Stimulated activated CD4-positive, alpha-beta T cell treated with anti-CD3 and anti-CD28 coated beads, Interleukin-1b, Interleukin-23, amount 100 ng/mL, for 48 hours (primary cell): ENCODE results near the gene ELK3.

Experiments used
- DNase-seq: peaks from one replicate; pipeline ENCODE4 v3.0.0-alpha.2; 2020

ELK3 gene

DNA sequence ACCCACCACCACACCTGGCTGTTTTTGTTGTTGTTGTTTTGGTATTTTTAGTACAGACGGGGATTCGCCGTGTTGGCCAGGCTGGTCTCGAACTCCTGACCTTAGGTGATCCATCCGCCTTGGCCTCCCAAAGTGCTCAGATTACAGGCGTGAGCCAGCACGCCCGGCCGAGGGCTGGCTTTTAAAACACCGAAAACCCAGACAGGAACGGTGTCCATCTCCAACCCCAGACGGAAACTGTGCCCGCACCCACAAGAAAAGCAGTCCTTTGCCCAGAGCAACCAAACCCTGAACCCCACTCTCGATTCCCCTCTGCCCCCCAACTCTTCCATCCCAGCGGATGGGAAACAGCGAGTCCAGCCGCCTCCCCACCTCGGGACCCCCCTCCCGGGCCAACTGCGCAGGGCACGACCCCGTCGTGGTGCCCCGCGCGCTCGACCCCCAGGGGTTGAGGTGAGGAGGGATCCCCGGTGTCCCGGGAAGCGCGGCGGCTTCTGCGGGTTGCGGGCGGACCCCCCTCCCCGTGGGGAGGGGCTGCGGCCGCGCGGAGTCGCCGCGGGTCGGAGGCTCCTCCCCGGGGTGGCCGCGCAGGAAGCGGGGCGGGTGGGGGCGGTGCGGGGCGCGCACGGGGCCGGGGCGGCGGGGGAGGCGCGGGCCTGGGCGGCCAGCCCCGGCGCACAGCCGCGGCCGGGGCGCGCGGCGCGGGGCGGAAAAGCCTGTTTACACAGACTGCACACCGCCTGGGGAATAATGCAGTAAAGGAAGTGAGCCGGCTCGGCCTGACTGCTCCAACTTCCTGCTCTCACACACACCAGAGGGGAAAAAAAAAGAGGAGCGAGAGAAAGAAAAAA is at the start of gene ELK3:
Gene ELK3 (plus strand): TSS at position 651 of the 851 bp plus-strand sequence.
- peak; percentile 31 for DNase-seq

DNA sequence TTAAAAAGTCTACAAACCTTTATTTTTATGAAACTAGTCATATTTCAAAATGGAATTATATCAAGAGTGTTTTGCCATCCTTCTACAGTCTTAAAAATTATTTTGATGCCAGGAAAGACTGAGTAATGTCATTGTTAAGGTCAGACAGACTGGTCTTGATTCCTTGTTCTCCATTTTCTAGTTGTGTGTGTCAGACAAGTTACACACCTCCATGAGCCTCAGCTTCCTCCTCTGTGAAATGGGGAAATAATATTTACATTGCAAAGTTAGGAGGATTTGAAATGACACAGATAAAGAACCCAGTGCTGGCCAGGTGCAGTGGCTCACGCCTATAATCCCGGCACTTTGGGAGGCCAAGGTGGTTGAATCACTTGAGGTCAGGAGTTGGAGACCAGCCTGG is 47.4 kb upstream of the ELK3 start:
- DNase-seq: no peak

DNA sequence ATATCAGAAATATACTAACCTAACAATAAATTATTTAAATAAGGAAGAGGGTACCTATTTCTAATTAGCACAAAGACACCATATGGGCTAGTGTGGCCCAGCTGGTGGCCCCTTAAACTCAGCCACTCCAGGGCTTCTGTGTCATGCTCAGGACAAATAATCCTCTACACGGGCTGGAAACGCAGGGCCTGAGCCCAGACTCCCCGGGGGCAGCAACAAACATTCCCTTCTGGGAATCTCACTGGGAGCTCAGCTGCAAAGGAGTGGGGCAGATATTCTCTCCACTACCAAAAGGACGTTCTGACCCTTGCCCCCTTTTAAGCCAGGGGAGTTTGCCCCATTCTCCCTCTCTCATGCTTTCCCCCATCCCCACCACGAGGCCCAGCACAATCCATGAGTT is 43.7 kb upstream of the ELK3 start:
- DNase-seq: no peak

DNA sequence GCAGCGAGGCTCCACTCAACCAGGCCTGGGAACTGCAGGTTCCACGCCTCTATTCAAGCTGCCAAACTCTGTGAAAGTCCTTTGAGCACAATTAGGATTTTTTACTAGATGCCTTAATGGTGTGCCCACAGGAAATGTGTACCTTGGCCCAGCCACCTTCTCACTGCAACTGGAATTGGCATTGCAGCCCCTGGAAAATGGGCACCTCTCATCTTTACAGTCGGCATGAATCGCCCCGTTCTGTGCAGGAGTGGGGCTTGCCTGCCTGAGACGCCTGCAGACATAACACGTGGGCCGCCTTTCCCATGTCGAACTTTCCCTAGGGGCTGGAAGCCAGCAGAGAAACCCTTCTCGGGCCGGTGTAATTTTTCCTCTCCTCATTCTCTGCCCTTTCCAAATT is 42.0 kb upstream of the ELK3 start:
- no peak for DNase-seq

DNA sequence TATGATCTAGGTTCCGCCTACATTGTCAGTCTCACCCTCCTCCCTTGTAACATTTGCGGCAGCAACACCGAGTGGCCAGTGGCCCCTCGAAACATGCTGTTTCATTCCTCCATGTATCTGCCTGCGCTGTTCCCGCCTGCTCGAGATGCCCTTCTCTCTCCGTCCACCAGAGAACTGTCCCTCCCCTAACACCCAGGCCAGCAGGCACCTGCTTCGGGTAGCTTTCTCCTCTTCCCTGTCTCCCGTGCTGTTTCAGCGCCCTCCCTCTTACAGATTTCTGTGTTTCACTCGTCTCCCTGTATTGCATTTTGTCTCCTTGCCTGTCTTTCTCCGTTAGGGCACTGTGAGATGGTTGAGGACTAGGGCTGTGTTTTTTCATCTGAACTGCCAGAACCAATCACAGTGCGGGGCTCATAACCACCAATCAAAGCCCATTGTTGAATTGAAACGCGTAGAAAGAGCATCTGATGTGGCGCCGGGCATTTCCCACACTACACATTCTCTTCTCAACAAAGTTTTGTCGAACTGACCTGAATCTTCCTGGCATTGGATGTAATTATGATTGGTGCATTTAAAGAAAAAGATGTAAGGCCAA is 40.9 kb upstream of the ELK3 start:
- no peak for DNase-seq

DNA sequence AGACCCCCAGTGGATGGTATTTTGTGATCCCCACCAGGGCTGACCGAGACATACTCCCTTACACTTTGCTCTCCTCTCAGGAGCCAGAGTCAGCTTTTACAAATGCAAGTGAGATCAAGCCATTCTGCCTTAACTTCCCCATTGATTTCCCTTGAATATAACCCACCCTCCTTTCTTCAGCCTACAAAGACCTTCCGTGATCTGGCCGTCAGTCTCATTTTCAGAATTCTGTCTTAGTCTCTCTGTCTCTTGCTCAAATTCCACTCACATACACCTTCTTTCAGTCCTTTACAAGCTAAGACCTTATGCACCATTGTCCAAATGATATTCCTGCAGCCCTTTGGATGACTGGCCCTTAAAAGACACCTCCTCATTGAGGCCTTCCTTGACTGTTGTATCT is 39.0 kb upstream of the ELK3 start:
- no peak for DNase-seq

DNA sequence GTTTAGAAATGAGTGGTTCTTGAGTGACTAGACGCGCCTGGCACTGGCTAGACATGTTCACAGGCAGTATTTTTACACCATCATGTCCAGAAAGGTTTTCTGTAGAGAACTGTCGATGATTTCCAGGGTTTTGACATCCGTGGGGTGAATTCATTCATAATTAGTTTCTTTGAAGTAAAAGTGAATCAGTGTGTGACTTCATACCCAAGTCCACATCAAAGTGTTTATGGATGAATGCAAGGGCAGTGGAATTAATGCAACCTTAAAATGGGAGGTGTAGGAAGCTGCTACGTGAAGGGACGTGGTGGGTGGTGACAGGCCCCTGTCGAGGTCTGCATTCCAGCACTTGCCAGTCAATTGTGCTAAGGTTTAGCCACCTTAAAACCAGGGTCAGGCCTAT is 38.4 kb upstream of the ELK3 start:
- DNase-seq: no peak

DNA sequence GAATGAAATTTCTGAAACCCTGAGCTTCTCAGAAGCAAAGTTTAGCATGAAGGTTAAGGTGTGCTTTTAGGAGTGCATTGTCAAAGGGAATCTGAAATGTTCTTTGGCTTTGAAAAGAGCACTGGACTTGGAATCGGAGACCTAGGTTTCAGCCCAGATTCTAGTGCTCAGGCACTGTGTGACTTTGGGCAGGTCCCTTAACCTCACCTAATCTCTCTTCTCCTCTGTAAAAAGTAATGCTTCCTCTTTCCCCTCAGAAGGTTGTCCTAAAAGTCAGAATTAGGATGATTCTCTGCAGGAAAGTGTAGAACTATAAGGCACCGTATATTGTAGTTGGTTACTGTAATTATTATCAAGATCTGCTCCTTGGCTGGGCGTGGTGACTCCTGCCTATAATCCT is 38.0 kb upstream of the ELK3 start:
- DNase-seq: no peak

DNA sequence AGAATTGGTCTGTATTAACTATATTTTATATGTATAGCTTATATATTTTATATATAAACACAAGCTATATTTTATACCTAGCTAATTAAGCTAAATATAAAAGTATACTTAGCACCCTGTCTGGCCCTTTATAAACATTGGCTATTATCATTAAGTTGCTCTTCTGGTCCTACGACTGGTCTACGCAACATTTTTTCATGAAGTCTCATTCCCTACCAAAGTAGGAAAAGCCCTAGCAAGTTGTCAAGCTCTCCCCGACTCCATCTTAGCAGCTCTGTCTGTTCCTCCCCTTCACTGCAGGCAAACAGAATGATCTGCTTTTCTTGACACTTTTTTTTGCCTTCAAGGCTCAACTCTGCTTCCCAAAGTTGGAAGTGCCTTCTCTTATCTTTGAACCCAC is 36.7 kb upstream of the ELK3 start:
- no peak for DNase-seq

DNA sequence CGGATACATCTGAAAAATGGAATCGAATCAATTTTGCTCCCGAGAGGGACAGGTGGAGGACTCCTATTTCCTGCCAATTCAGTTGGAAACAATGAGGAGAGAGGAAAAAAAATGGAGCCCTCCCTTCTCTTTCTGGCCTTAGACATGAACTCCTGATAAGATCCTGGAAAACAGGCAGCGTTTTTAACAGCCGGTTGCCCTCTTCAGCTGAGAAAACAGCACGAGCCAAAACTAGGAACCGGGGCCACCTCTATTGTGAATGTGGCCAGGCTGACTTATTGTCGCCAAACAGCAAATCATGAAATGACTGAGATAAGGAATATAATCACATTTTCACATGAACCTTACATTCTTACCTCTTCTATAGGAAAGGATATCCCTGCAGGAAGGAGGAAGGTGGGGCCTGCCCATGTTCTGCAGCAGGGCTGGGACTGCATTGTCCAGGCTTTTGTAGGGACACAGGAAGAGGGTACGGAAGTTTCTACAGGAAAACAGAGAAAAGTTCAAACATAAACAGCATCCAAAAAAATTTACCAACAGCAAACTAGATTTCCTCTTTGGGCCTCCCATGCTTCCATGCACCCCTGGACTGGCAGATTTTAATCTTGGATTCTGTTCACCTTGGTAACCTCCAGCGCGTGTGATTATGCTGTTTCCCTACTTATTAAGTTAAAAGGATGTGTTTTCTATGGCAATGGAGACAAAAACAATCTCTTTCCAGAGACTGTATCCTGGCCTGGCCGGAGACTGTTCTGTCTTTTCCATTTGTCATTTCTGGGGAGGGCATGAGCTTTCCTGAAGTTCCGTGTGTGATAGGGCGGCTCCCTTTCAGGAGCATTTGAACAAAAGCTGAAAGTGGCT is 29.0 kb upstream of the ELK3 start:
- no peak for DNase-seq

DNA sequence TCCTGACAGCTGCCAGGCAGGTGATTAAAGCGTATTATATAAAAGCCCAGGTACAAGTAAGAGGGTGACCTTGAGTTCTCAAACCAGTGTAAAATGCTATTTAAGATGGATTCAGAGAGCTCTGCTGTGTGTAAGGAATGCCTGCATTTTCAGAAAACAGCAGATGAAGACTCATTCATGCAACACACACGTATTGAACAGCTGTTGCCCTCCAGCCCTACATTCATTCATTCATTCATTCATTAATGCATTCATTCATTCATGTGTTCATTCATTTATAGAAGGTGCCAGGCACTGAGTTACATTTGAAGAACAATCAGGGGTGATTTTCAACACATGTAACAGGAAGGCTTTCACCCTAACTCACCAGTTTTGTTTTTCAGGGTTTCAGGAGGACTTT is 27.4 kb upstream of the ELK3 start:
- no peak for DNase-seq

DNA sequence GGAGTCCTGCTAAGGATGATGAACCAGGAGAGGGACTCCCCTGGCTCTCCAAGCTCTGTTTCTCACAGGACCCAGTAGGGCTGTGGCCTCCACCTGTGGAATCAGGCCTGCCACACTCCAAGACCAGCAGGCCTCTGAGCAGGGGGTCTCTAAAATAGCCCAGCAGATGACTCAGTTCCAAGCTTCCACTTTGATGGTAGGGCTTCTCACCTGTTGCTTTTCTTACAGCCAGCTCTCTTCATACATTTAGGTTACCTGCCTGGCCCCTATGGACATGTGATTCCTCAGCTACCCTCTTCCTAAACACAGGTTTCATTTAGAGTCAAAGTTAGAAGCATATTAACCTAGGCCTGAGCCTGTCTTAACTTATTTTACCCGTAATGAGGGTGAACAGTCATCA is 26.7 kb upstream of the ELK3 start:
- no peak for DNase-seq

DNA sequence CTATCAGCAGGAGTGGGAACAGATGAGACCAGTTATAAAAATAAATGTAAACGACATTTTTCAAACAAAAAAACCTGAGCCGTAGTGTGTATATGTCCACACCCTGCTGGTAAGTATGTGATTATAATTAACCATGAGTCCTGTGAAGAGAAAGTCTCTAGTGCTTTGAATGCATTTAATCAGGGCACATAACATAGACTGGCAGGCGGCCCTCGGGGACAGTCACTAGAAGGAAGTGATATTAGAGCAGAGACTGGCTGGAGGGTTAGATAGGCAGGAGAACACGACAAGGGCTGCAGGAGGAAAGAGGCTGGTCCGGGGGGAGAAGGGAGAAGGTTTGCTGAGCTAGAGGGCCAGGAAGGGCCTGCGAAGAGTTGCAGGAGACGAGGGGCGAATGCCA is 23.8 kb upstream of the ELK3 start:
- DNase-seq: no peak

DNA sequence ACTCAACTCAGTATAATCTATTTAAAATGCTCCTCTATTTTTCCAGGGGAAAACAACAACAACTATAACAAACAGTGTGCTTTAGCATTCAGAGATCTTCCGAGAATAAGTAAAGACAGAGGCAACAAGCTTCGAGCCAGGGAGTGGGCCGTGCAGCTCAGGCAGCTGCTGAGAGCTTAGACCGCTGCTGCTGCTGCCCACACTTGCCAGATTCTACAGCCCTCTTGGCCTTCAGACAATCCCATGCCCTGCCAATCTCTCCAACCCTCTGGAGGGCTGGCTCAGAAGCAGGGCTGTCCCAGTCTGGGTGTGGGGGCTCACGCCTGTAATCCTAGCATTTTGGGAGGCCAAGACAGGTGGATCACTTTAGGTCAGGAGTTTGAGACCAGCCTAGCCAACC is 23.4 kb upstream of the ELK3 start:
- DNase-seq: no peak

DNA sequence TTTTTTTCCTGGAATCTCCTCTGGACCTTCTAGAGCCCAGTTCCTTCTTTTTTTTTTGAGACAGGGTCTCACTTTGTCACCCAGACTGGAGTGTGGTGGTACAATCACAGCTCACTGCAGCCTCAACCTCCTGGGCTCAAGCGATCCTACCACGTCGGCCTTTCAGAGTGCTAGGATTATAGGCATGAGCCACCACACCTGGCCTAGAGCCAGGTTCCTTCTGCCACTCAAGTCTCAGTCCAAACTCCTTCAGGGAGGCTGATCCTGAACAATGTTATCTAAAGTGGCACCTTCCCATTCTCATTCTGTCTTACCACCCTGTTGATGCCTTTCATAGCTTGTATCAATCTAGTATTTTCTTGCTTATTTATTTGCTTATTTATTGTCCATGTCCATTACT is 22.3 kb upstream of the ELK3 start:
- no peak for DNase-seq

DNA sequence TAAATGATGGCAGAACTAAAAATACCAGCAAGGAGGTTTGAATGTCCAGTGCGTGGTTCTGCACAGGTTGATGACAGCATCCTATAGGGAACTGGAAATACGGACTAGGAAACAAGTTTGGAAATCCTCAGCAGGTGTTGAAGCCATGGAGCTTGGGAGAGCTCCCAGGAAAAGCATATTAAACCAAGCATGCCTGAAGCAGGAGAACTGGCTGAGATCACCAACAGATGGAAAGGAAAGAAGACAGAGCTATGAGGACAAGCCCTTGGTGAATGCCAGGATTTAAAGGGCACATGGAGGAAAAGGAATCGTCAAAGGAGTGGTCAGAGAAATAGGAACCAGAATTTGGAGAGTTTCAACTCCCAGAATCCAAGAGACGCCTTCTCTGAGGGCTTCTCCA is 21.2 kb upstream of the ELK3 start:
- no peak for DNase-seq

DNA sequence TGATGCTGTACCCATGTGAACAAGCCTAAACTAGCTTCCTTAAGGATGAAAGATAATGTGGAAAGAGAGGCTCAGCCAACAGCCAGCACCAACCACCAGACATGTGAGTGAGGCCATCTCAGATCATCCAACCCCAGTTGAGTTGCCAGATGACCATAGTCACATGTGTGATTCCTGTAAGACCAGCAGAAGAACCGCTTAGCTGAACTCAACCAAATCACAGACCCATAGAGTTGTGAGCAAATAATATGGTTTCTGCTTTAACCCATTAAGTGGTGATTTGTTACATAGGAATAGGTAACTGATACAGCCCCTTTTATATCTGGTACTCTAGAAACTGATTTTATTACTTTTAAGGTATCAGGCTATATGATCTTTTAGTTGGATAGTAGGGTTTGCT is 17.6 kb upstream of the ELK3 start:
- no peak for DNase-seq

DNA sequence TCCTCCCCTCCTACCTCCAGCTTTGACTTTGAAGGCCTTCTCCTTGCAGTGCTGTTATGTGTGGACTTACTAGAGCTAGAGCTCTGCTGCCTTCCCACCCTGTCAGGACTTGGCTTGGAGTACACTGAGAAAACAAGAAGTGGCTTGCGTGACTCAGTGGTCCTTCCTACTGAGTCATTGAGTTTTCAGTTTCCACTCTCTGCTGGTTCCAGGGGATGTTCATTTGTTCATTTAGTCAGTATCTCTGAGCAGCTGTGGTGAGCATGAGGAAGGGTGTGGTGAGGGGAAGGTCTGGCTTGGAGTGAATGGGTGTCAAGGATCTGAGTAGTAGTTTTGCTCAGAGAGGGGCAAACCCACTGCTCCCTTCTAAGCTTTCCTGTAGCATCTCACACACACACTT is 17.2 kb upstream of the ELK3 start:
- peak; percentile 88 for DNase-seq

DNA sequence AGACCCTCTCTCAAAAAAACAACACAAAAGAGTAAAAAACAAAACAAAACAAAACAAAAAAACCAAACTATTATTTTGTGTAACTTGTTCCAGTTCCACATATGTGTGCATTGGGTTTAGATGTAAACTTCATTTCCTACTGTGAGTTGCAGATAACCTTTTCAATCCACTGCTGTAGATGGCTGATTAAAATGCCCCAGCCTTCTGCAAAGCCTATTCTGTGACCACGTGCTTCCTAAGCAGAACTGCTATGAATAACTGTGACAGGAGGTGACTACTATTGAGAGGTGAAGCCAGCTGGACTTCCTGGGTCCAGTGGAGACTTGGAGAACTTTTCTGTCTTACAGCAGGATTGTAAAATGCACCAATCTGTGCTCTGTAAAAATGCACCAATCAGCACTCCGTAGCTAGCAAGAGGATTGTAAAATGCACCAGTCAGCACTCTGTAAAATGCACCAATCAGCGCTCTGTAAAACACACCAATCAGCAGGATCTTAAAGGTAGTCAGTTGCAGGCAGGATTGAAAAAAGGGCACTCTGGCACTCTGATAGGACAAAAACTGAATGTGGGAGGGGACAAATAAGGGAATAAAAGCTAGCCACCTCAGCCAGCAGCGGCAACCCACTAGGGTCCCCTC is 10.3 kb upstream of the ELK3 start:
- DNase-seq: no peak

DNA sequence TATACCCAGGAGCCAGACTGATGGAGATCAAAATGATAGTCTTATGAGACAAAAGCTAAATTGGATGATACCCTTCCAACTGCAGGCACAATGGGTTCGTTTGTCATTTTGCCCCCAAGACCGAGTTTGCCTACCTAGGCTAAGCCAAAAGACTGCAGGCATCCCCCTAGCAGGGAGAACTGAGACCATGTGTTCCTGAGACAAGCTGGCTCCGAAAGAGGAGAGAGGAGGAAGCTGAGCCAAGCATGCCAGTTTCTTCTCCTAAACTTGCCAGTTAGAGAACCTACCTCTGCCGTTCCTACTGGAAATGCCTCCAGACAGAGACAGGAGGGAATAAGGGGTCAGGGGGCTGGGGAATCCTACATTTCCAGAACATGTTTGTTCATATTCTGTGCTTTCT is 8.3 kb upstream of the ELK3 start:
- DNase-seq: no peak

DNA sequence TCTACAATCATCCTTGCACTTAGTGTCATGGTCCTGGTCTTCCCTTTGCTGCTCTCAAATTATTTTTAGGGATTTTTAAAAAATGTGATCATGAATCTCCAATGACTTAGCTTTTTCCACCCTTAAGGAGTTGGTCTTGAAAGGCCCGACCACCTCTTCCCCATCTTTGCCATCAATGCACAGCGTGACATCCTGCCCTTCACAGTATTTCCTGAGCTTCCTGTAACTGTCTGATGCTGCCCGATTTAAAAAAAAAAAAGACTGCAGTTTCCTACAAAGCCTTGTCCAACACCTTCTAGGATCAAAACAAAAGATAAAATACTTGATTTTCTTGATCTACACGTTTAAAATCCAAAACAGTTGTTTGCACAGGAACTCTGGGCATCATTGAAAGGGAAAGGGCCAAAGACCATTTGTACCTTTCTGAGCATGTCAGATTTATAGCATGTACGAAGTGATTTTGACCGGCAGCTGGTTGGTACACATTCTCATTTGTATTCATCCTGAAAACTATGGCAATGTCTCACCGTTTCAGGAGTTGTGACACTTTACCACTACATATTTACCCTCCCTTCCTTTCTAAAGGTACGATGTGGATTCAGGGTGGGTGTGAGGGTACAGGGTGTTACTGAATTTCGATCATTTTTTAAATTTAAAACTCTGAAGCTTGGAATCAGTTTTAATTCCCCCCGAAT is 7.4 kb upstream of the ELK3 start:
- no peak for DNase-seq

DNA sequence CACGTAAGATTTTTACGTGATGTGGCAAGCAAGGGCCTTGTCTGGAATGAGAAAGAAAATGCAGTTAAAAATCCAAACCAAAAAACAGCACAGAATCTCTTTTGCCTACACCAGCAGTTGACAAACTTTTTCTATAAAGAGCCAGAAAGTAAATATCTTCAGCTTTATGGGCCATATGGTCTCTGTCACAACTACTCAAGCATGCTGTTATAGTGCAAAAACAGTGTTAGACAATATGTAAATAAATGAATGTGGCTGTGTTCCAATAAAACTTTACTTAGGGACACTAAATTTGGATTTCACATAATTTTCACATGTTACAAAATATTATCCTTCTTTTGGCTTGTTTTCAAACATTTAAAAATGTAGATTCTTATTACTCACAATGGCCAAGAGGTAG is 6.2 kb upstream of the ELK3 start:
- no peak for DNase-seq

DNA sequence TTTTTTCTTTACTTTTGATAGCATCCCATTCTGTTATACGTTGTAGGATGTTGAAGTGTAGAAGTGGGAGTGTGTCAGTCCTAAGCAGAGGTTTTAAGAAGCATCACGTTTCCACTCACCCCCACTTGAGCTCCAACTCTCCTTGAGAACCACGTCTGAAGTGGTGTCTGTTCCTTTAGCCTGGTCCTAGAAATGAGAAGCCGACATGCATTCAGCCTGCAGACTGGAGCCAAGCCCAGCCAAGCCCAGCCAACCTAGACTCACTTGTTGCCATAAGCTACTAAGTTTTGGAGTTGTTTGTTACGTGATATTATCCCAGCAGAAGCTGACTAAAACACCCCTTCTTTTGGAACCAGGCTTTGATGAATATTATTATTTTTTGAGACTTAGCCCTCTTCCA is 4.4 kb upstream of the ELK3 start:
- DNase-seq: no peak
